ENCODE results near the gene ADAMTS18.

DNA sequence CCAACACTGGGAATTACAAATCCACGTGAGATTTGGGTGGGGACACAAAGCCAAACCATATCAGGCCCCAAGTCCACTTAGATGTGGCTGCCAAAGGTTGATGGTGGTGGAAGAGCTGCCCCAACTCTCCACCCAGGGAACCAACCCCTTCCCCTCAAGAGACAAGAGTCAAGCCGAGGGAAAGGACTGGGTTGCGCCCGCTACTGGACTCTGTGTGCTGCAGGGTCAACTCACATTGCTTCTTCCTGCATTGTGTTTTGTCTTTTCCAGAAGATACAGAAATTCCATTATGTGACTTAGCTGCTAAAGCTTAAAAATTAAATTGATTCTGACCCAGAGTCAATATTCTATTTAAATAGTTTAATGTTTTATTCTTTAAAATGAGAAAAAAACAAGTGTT, 58.5 kb downstream of the ADAMTS18 start:
- TF ChIP-seq, protein P1, sequence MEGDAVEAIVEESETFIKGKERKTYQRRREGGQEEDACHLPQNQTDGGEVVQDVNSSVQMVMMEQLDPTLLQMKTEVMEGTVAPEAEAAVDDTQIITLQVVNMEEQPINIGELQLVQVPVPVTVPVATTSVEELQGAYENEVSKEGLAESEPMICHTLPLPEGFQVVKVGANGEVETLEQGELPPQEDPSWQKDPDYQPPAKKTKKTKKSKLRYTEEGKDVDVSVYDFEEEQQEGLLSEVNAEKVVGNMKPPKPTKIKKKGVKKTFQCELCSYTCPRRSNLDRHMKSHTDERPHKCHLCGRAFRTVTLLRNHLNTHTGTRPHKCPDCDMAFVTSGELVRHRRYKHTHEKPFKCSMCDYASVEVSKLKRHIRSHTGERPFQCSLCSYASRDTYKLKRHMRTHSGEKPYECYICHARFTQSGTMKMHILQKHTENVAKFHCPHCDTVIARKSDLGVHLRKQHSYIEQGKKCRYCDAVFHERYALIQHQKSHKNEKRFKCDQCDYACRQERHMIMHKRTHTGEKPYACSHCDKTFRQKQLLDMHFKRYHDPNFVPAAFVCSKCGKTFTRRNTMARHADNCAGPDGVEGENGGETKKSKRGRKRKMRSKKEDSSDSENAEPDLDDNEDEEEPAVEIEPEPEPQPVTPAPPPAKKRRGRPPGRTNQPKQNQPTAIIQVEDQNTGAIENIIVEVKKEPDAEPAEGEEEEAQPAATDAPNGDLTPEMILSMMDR (optimal IDR thresholded peaks at IDR 0.05 in 1 of 3, IDR thresholded peaks at IDR 0.05 in 1 of 3, conservative IDR thresholded peaks at IDR 0.05 in 1 of 3; ENCODE audit: extremely low read depth in 1 of 3, insufficient read depth in 2 of 3, low read length in 3 of 3) = no peak
- TF ChIP-seq EZH2 (IDR thresholded peaks at IDR 0.05; ENCODE audit: low read length) = no peak
